CD4-positive, alpha-beta T cell (primary cell): ENCODE results near the gene SATB2. TPM values are rescaled to one million over a fixed set of nuclear protein-coding genes. Genes with fewer than 3 reads are reported as not detected.

Source experiments
- ATAC-seq: fragments of 200-7000 bp; cut with Tn5 transposase; one replicate; pipeline ENCODE4 v1.10.0; 2022; ENCODE audit warnings: mild to moderate bottlenecking; ENCODE audit not compliant: poor library complexity
- CTCF ChIA-PET: fragments of 350-600 bp; sonication (Branson Sonifier 250); formaldehyde crosslinking; loops from one replicate; lab custom pipeline; 2021; ENCODE audit warnings: antibody characterized with exemption, inconsistent platforms; lab: Charles Lee
- POLR2A ChIA-PET: fragments of 350-600 bp; sonication (Branson Sonifier 250); formaldehyde crosslinking; loops from one replicate; lab custom pipeline; 2021; ENCODE audit warnings: antibody characterized with exemption, inconsistent platforms; lab: Charles Lee
- DNase-seq, 14 experiments: peaks; one replicate each; pipeline ENCODE4 v3.0.0-alpha.2; 2013 to 2020; ENCODE audit warnings: mixed read lengths in 2 of 14
- H3K27ac ChIP-seq, 2 donors: one replicate each; pipeline versions ENCODE4 v1.5.1 to v1.7.0; 2013; ENCODE audit warnings: low read length in 2 of 2, low read depth in 1 of 2, mild to moderate bottlenecking in 1 of 2
- H3K27me3 ChIP-seq, 2 experiments: 1 replicate in 1 of 2; 2 replicates in 1 of 2; pipeline versions ENCODE4 v1.6.1 to v1.7.0; 2013; ENCODE audit warnings: low read length in 2 of 2, control low read depth in 1 of 2, mild to moderate bottlenecking in 1 of 2, moderate library complexity in 1 of 2; ENCODE audit not compliant: insufficient read depth in 2 of 2, control insufficient read depth in 1 of 2
- H3K36me3 ChIP-seq: one replicate; pipeline ENCODE4 v1.6.1; 2013; ENCODE audit warnings: low read length, control low read depth; ENCODE audit not compliant: insufficient read depth
- H3K4me1 ChIP-seq: one replicate; pipeline ENCODE4 v1.6.1; 2013; ENCODE audit warnings: low read length, control low read depth; ENCODE audit not compliant: insufficient read depth
- H3K4me3 ChIP-seq: one replicate; pipeline ENCODE4 v1.5.1; 2013; ENCODE audit warnings: mild to moderate bottlenecking, low read length, moderate library complexity
- H3K9me3 ChIP-seq, 2 experiments: 1 replicate in 1 of 2; 2 replicates in 1 of 2; pipeline versions ENCODE4 v1.6.1 to v1.7.0; 2013; ENCODE audit warnings: low read length in 2 of 2, mild to moderate bottlenecking in 2 of 2, control low read depth in 1 of 2, moderate library complexity in 1 of 2; ENCODE audit not compliant: control insufficient read depth in 1 of 2, insufficient read depth in 1 of 2
- H3K27ac Mint-ChIP-seq: one replicate; pipeline ENCODE4 v1.8.0; 2020; ENCODE audit warnings: mixed read lengths
- H3K27me3 Mint-ChIP-seq: one replicate; pipeline ENCODE4 v1.8.0; 2021; ENCODE audit warnings: mixed read lengths
- H3K36me3 Mint-ChIP-seq: one replicate; pipeline ENCODE4 v1.8.0; 2021; ENCODE audit warnings: low read depth, mixed read lengths
- H3K4me1 Mint-ChIP-seq: one replicate; pipeline ENCODE4 v1.8.0; 2021; ENCODE audit warnings: low read depth, mixed read lengths
- H3K4me3 Mint-ChIP-seq: one replicate; pipeline ENCODE4 v1.8.0; 2020; ENCODE audit warnings: mild to moderate bottlenecking, mixed read lengths
- H3K9me3 Mint-ChIP-seq: one replicate; pipeline ENCODE4 v1.8.0; 2020; ENCODE audit warnings: mixed read lengths
- CTCF ChIP-seq: fragments of 200-600 bp; IDR thresholded peaks from one replicate; pipeline ENCODE4 v1.8.0; 2022; ENCODE audit warnings: antibody characterized with exemption, mild to moderate bottlenecking
- intact Hi-C, 2 experiments: fragments of 100-400 bp; cut with DNase I in 1 of 2; cut with micrococcal nuclease in 1 of 2; formaldehyde crosslinking; loops; one replicate each; pipeline versions ENCODE4 v1.15.1 to v1.9.0; 2023 to 2025; cut with DNase I, micrococcal nuclease
- total RNA-seq, 174 experiments: library from RNA in 2 of 174; stranded (reverse) in 2 of 174; gene quantifications; one replicate each; pipeline ENCODE4 v1.2.3 and lab custom pipeline; 2021 to 2026

The SATB2 gene
- total RNA-seq, 2 experiments from 2014 or later: not detected

- no peak overlapping the region for H3K4me3 ChIP-seq
- no peaks in the 10 kb centered on the region for H3K36me3 Mint-ChIP-seq
- H3K27ac ChIP-seq: no peak overlapping the region
- intact Hi-C loops: no loop called here
- ChIA-PET POLR2A (no interaction called here), CTCF (no interaction called here)
- TF ChIP-seq CTCF: no peak
- no peaks in the 10 kb centered on the region for H3K4me1 ChIP-seq
- H3K27me3 Mint-ChIP-seq: peaks cover 84% of the 10 kb centered on the region
- no peaks in the 10 kb centered on the region for H3K9me3 Mint-ChIP-seq
- H3K27me3 ChIP-seq: peaks cover 12 to 33% of the 10 kb centered on the region in 2 experiments
- no peaks in the 10 kb centered on the region for H3K9me3 ChIP-seq
- DNase-seq (no peak), ATAC-seq (no peak)
- no peak overlapping the region for H3K27ac Mint-ChIP-seq
- H3K4me3 Mint-ChIP-seq: no peak overlapping the region
- H3K36me3 ChIP-seq: no peaks in the 10 kb centered on the region
- H3K4me1 Mint-ChIP-seq: no peaks in the 10 kb centered on the region
These were observed 13.0 kb downstream of the SATB2 start for GRCh38 chr2:199444749-199445148.

GRCh38 chr2:199443589-199444130, 14.1 kb downstream of the SATB2 start:
- ChIA-PET POLR2A (no interaction called here), CTCF (no interaction called here)
- Mint-ChIP-seq H3K36me3 (no peaks in the 10 kb centered on the region), H3K27ac (no peak overlapping the region), H3K27me3 (peaks cover 83% of the 10 kb centered on the region), H3K4me1 (no peaks in the 10 kb centered on the region), H3K4me3 (no peak overlapping the region), H3K9me3 (no peaks in the 10 kb centered on the region)
- intact Hi-C loops: no loop called here
- Histone ChIP-seq H3K27me3 (peaks cover 12 to 27% of the 10 kb centered on the region in 2 experiments), H3K36me3 (no peaks in the 10 kb centered on the region), H3K4me3 (no peak overlapping the region), H3K4me1 (no peaks in the 10 kb centered on the region), H3K27ac (no peak overlapping the region), H3K9me3 (no peaks in the 10 kb centered on the region)
- TF ChIP-seq CTCF: no peak
- no peak for ATAC-seq
- no peak for DNase-seq

- no peak for ATAC-seq
- H3K27ac Mint-ChIP-seq: no peak overlapping the region
- H3K4me1 ChIP-seq: no peaks in the 10 kb centered on the region
- POLR2A ChIA-PET: no interaction called here
- H3K27ac ChIP-seq: no peak overlapping the region
- TF ChIP-seq CTCF: no peak
- H3K27me3 ChIP-seq: peaks cover 8 to 23% of the 10 kb centered on the region in 2 experiments
- no peaks in the 10 kb centered on the region for H3K36me3 Mint-ChIP-seq
- intact Hi-C loops: no loop called here
- no peaks in the 10 kb centered on the region for H3K4me1 Mint-ChIP-seq
- H3K27me3 Mint-ChIP-seq: peaks cover 69% of the 10 kb centered on the region
- H3K36me3 ChIP-seq: no peaks in the 10 kb centered on the region
- no peaks in the 10 kb centered on the region for H3K9me3 ChIP-seq
- H3K4me3 ChIP-seq: no peak overlapping the region
- DNase-seq: no peak
- CTCF ChIA-PET: no interaction called here
- H3K4me3 Mint-ChIP-seq: no peak overlapping the region
- no peaks in the 10 kb centered on the region for H3K9me3 Mint-ChIP-seq
These were observed 15.6 kb downstream of the SATB2 start for GRCh38 chr2:199442173-199442572.
